ENCODE results near the gene PLCG2.
A peak's percentile ranks its signal among the peaks of the same experiment; 100 is the strongest.
"Not testable (repeated sequence)": the region's sequence is repeated elsewhere in the genome, so short reads cannot be mapped to it uniquely, and the experiment has no call there.

The PLCG2 gene

GRCh38 chr16:81987706-81988105, 208.6 kb downstream of the PLCG2 start:
- no peak for DNase-seq (ENCODE audit: low read depth in 1 of 2, low spot score in 1 of 2)

DNA sequence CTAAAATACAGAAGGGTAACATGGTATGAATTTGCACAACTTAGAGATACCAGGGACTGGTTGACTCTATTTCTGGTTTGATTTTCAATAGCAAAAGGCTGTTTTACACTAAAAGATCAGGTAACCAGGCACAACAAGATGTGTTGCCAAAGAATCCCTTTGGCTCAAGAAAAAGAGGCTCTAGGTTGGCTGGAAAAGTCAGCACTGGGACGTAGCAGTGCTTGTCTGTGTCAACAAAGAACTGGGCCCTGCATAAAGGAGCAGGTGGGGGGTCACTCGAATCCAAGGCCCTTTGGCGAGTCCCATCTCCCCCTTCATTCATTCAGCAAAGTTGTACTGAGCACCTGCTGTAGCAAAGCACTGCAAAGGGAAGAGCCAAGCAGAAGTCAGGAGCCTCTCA, 213.8 kb downstream of the PLCG2 start:
- DNase-seq (ENCODE audit: low read depth in 1 of 2, low spot score in 1 of 2), result no peak

GRCh38 chr16:81994485-81994884, 215.4 kb downstream of the PLCG2 start:
- no peak for DNase-seq (ENCODE audit: low read depth in 1 of 2, low spot score in 1 of 2)

DNA sequence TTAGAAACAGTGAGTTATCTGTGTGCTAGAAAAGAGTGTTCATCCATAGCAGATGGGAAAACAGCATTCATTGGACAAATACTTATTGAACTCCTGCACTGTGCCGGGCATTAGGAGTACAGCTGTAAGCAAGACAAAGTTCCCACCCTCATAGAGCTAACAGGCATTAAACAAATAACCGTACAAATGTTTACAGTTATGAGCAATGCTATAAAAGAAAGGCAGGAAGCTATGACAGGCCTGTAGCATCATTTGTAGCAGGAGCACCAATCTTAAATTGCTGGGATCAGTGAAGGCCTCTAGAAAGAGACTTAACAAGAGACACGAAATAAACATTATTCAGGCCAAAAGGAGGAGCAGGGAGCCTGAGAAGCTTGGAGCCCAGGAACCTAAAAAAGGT, 216.6 kb downstream of the PLCG2 start:
- DNase-seq (ENCODE audit: low read depth in 1 of 2, low spot score in 1 of 2), result no peak

GRCh38 chr16:81996664-81997509, 217.8 kb downstream of the PLCG2 start:
- DNase-seq (ENCODE audit: low read depth in 1 of 2, low spot score in 1 of 2), result no peak

- no peak for DNase-seq (ENCODE audit: low read depth in 1 of 2, low spot score in 1 of 2)
These were observed 218.6 kb downstream of the PLCG2 start for GRCh38 chr16:81997738-81998137.

DNA sequence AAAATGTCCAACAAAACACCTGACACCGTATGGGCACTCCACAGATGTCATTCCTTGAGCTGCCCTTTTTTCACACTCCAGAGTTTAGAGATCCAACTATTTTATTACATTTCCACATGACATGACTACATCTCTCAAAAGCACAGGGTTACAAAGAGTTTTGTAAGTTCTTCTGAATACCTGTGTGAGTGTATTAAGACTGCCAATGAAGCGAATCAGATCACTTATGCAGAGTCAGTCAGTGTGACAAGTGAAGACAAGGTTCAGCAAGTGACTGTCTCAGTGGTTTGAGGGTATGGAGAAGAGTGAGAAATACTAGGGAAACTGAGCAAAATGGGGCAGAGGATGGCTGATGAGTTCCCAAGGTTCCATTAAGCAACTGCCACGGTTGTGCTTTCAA, 223.7 kb downstream of the PLCG2 start:
- DNase-seq (ENCODE audit: low read depth in 1 of 2, low spot score in 1 of 2), result no peak

- no peak for DNase-seq (ENCODE audit: low read depth in 1 of 2, low spot score in 1 of 2)
These were observed 225.5 kb downstream of the PLCG2 start for GRCh38 chr16:82004601-82005000.

DNA sequence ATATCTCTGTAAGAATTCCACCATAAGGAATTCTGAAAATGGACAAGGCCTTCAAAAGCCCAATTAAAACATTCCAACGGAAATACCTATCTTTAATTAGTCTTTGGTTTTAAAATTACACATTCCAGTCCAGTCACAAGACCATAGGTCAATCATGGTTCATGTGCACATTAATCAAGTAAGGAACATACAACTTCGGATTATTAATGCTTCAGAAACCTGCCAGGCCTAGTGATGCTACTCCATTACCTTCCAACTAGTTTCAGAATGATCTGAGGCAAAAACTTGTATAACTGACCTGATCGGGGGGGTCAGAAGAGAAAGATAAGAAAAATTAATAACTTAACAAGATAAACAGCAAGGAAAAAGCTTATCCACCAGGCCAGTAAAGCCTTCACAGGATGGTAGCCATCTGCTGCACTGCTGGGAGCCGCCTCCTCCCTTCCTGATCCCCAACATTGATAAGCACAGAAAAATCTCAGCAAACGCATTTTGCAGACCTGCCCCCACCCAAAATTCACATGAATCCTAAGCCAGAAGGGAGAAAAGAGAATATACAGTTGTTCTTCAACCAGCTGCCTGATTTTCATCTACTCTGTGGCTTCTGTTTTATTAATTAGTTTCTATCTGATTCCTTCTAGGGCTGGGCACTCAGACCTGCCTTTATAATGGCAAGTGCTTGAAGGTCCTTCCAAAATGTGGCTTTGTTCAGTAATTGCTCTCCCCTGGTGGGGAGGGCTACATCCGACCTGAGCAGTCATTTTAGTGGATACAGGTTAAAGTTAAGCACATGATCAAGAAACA, 226.1 kb downstream of the PLCG2 start:
- DNase-seq (ENCODE audit: low read depth in 1 of 2, low spot score in 1 of 2), result no peak

DNA sequence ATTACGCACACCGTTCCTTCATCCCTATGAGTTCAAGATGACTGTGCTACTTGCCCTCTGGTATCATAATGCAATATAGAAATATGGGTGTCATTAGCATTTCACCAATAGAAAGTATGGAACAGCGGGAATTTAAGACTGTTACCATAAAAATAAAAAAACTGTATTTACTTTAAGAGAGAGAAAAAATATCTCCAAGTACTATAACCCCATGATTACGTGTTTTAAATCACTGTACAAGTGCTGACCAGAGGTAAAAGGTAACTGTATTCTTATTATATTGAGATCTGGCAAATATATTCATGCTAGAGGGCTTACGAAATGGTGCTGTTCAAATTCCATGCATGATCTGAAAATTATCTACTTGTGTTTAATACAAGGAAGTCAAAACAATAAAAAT, 226.9 kb downstream of the PLCG2 start:
- no peak for DNase-seq (ENCODE audit: low read depth in 1 of 2, low spot score in 1 of 2)

DNA sequence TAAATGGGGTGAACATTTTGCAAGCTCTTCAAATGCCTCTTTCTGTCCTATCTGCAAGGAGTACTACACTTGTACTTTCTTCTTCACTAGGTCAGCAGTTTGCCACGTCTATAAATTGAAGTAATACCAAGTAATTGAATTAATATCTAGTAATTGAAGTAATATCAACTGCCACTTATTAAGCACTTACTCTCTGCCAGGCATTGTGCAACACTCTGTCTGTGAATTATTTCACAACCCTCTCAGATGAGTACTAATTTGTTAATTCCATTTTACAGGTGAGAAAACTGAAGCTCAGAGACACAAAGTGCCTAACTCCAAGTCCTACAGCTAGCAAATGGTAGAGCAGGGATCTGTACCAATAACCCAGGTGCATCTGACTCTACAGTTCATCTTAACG, 228.1 kb downstream of the PLCG2 start:
- no peak for DNase-seq (ENCODE audit: low read depth in 1 of 2, low spot score in 1 of 2)

DNA sequence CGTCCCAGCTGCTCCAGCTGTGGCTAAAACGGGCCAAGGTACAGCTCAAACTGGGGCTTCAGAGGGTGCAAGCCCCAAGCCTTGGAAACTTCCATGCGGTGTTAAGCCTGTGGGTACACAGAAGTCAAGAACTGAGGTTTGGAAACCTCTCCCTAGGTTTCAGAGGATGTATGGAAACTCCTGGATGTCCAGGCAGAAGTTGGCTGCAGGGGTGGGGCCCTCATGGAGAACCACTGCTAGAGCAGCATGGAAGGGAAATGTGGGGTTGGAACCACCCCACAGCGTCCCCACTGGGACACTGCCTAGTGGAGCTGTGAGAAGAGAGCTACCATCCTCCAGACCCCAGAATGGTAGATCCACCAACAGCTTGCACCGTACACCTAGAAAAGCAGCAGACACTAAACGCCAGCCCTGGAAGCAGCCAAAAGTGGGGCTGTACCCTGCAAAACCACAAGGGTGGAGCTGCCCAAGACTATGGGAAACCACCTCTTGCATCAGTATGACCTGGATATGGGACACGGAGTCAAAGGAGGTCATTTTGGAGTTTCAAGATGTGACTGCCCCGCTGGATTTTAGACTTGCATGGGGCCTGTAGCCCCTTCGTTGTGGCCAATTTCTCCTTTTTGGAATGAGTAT, 230.0 kb downstream of the PLCG2 start:
- no peak for DNase-seq (ENCODE audit: low read depth in 1 of 2, low spot score in 1 of 2)

GRCh38 chr16:82009789-82010188, 230.7 kb downstream of the PLCG2 start:
- not testable (repeated sequence) for DNase-seq (ENCODE audit: low read depth in 1 of 2, low spot score in 1 of 2)

- no peak for DNase-seq (ENCODE audit: low read depth in 1 of 2, low spot score in 1 of 2)
These were observed 231.6 kb downstream of the PLCG2 start for GRCh38 chr16:82010649-82011048.

DNA sequence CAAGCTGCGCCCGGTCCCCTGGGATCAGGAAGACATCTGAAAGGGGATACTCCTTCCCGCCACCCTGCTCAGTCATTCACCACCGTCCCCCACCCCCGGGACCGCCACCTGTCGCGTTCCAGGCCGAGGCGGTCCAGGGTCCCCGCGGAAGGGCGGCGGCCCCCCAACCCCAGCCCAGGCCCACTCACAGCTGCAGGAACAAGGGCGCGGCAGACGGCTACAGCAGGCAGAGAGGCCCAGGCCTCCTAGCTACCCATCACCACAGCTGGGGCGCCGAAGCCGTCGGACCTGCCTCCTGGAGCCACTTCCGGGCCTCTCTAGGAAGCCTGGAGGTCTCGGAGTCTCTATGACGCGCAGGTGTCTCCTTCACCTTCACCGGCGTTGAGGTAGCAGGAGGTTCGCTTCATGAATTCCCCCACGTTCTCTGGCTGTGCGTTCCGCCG, 232.1 kb downstream of the PLCG2 start, which contains the start of gene SDR42E1:
Gene SDR42E1 (minus strand): TSS at position 272 of the 443 bp plus-strand sequence. CDS start 10,612 bp downstream, outside the sequence.
- peak; percentile 4 to 53 for DNase-seq (ENCODE audit: low read depth in 1 of 2, low spot score in 1 of 2)
